GM13977 (cell line): ENCODE results near the gene PTGDS.

Experiments
- DNase-seq: peaks from one replicate; pipeline ENCODE4 v3.0.0; 2012; ENCODE audit warnings: low spot score
- in situ Hi-C: fragments of 300-500 bp; cut with MboI; formaldehyde crosslinking; loops from one replicate; pipeline ENCODE4 v1.12.0; 2022; ENCODE audit warnings: low sequenced_read_pairs, low pct_unique_long_range_greater_than_20kb, mixed read lengths, inconsistent platforms; ENCODE audit not compliant: unreplicated experiment
- TF ChIP-seq, protein P1 (sequence below): IDR thresholded peaks from 2 replicates; pipeline ENCODE4 v1.5.1; 2012; ENCODE audit warnings: mild to moderate bottlenecking, control low read depth; ENCODE audit not compliant: insufficient read depth; ENCODE audit errors: extremely low read depth, missing control alignments

The PTGDS gene

DNA sequence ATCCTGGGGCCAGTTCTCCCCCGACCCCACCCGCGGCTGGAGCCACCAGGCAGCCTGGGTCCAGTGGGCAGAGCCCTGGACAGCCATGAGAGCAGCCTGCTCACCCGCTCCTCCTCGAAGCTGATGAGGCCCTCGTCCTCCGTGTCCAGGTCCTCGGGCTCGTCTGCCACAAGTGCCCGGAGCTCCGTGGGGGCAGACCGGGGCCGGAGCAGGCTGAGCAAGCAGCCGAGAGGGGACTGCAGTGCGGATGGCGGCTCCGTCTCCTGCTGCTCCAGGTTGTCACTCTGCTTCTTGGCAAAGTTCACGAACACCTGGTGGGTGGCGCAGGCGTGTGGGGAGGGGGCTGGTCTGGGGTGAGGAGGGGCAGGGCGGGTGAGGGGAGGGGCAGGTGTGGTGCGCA lies 31.0 kb downstream of the PTGDS start:
- TF ChIP-seq, protein P1, sequence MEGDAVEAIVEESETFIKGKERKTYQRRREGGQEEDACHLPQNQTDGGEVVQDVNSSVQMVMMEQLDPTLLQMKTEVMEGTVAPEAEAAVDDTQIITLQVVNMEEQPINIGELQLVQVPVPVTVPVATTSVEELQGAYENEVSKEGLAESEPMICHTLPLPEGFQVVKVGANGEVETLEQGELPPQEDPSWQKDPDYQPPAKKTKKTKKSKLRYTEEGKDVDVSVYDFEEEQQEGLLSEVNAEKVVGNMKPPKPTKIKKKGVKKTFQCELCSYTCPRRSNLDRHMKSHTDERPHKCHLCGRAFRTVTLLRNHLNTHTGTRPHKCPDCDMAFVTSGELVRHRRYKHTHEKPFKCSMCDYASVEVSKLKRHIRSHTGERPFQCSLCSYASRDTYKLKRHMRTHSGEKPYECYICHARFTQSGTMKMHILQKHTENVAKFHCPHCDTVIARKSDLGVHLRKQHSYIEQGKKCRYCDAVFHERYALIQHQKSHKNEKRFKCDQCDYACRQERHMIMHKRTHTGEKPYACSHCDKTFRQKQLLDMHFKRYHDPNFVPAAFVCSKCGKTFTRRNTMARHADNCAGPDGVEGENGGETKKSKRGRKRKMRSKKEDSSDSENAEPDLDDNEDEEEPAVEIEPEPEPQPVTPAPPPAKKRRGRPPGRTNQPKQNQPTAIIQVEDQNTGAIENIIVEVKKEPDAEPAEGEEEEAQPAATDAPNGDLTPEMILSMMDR = no peak
- in situ Hi-C loops = no loop called here
- DNase-seq = no peak

DNA sequence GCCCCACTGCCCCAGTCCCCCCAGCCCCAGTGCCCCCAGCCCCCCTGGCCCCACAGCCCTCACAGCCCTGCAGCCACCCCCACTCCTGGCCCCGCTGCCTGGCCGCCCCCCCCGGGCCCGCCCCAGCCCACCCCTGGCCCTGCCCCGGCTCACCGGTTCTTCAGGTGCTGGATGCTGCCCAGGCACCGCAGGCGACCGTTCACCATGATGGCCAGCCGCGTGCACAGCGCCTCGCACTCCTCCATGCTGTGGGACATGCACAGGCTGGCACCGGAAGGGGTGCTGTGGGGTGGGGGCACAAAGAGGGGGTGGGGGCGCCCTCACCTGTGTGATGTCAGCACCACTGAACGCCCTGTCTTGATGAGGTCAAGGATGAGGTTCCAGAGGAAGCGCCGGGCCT lies 31.9 kb downstream of the PTGDS start:
- no peak for DNase-seq
- TF ChIP-seq, protein P1 = no peak
- in situ Hi-C loops = no loop called here

DNA sequence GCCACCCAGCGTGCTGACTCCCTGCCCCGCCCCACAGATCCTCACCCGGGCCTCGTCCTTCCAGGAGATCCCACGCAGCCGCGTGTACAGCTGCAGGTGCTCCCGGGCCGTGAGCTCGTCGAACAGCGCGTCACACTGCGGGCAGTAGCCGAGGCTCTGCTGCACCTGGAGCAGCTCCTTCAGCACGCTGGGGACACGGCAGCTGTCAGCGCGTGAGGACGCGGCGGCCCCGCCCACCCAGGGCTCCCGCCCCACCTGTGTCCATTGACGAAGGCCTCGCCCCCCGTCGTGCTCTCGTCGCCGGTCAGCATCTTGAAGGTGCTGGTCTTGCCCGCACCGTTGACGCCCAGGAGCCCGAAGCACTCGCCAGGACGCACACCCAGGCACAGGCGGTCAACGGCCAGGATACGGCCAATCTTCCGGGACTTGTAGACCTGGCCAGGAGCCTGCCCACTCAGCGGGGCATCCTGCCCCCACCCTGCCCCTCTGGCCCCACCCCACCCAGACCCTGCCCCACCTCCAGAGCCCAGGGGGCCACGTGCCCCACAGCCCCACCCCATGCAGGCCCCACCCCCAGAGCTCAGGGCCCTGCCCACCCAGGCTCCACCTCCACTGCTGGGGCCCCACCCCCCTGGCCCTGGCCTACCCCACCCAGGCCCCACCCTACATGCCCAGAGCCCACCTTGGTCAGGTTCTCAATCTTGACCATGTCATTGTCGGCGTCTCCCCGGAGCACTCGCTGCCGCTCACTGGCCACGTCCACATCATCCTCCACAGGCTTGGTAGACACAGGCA lies 32.8 kb downstream of the PTGDS start:
- TF ChIP-seq, protein P1 = no peak
- in situ Hi-C loops = no loop called here
- no peak for DNase-seq

DNA sequence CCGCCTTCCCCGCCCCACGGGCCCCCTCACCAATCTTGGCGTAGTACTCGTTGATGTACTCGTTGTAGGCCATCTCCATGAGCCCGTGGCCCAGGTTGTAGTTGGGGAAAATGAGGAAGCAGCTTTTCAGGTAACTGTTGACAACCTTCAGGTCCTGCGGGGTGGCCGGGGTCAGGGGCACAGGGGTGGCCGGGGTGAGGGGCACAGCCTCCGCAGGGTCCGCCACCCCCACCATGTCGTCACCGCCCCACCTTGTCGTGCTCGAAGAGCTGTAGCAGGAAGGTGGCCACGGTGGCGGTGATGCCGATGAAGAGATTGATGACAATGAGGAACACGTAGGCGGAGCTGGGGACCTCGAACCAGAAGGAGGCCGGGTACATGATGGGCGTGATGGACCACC lies 33.9 kb downstream of the PTGDS start:
- no peak for DNase-seq
- TF ChIP-seq, protein P1 = no peak
- in situ Hi-C loops = no loop called here

DNA sequence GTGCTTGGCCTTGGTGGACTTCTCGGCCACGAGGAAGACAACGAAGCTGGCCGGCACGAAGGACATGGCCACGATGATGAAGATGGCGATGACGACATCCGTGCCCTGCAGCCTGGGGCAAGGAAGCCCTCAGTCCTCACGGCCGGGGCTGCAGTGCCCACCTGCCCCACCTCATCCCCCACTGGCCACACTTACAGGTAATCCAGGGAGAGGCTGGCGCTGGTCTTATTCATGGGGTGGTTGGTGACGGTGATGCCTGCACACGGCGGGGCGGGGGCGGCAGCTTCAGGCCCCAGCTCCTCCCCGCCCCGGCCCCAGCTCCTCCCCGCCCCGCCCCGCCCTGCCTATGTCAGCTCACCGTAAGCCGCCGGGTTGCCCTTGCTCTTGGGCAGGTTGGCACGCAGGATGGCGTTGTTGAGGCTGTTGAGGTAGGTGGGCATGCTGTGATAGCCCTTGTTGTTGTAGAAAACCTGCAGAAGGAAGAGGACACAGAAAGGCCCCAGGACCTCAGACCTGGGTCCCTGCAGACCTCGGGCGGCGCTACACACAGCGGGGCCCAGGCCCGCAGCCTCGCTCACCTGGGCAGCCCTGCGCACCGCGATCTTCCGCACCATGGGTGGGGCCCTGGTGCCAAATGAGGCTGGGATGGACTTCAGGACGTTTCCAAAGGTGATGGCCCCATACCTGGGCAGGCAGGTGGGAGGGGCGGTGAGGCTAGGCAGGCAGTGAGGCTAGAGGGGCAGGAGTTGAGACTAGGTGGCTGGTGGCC lies 34.8 kb downstream of the PTGDS start:
- TF ChIP-seq, protein P1 = no peak
- DNase-seq = no peak
- in situ Hi-C loops = no loop called here

DNA sequence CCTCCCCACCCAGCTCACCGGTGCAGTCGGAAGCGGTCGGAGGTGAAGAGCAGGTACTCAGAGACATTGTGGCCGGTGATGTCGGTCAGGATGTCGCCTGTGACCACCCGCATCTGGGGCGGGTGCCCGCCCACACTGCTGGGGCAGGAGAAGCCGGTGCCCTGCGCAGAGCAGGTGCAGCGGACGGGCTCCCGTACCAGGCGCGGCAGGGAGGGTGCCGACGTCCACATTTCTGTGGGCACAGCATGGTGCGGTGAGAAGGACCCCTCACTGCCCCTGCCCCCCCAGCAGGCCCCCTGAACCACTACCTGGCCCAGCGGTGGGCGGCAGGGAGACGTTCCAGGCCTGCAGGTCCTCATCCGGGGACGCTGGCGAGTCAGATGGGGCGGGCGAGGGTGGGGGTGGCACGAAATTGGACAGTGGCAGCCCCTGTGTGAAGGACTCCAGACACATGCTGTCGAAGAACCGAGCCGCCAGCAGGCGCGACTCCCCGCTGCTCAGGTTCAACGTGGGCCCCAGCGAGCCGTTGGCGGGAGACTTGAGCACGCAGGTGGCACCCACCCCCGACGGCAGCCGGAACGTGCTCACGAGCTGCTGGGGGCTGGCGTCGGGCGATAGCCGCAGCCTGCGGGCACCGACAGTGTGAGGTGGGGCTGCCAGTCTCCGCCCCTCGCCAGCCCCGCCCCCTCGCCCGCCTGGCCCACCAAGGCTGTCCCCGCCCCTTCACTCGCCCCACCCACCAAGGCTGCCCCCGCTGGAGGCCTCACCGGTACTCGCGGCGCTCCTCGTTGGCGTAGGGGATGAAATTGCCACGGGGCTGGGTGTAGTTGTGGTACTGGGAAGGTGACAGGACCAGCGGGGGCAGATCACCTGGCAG lies 35.6 kb downstream of the PTGDS start:
- DNase-seq = no peak
- TF ChIP-seq, protein P1 = no peak
- in situ Hi-C loops = no loop called here
